ENCODE measurements around the gene GNG2.

GNG2 gene

DNA sequence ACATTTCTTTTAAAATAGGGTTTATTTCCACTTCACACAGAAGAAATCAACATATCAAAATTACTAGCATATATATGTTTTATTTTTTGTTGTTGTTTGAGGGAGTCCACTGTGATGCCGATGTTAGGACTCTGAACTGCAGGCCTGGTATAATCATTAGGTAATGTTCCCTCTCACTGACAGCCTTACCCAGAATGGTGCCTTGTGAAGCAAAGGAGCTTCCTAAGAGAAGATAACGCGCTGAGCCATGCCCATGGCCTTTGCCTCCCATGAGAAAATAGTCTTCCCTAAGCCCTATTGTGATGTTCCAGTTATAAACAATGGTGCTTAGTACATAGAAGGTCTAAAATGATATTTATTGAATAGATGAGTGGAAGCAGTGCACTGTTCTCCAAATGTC is 12.0 kb downstream of the GNG2 start:
- no peak overlapping the region for H3K4me2 ChIP-seq (ENCODE audit: insufficient read depth, low read length)
- H3K4me3 ChIP-seq (ENCODE audit: low read depth in 1 of 2, low read length in 2 of 2): no peak overlapping the region
- no peak overlapping the region for H2AFZ ChIP-seq (ENCODE audit: low read depth, low read length)
- no peaks in the 10 kb centered on the region for H3K9me3 ChIP-seq (ENCODE audit: insufficient read depth, low read length, severe bottlenecking)
- no peaks in the 10 kb centered on the region for H3K27me3 ChIP-seq (ENCODE audit: insufficient read depth, low read length, poor library complexity)
- no peak for TF ChIP-seq EZH2 (IDR thresholded peaks at IDR 0.05; ENCODE audit: borderline replicate concordance, low read depth, low read length, severe bottlenecking)
- TF ChIP-seq, protein P1, sequence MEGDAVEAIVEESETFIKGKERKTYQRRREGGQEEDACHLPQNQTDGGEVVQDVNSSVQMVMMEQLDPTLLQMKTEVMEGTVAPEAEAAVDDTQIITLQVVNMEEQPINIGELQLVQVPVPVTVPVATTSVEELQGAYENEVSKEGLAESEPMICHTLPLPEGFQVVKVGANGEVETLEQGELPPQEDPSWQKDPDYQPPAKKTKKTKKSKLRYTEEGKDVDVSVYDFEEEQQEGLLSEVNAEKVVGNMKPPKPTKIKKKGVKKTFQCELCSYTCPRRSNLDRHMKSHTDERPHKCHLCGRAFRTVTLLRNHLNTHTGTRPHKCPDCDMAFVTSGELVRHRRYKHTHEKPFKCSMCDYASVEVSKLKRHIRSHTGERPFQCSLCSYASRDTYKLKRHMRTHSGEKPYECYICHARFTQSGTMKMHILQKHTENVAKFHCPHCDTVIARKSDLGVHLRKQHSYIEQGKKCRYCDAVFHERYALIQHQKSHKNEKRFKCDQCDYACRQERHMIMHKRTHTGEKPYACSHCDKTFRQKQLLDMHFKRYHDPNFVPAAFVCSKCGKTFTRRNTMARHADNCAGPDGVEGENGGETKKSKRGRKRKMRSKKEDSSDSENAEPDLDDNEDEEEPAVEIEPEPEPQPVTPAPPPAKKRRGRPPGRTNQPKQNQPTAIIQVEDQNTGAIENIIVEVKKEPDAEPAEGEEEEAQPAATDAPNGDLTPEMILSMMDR (IDR thresholded peaks at IDR 0.05; ENCODE audit: borderline replicate concordance, extremely low read depth, low read length, poor library complexity, severe bottlenecking): no peak
- peaks cover 43% of the 10 kb centered on the region for H3K4me1 ChIP-seq (ENCODE audit: insufficient read depth, low read length)
- peaks cover 17% of the 10 kb centered on the region for H3K36me3 ChIP-seq (ENCODE audit: insufficient read depth, low read length)
- H3K9ac ChIP-seq (ENCODE audit: low read depth, low read length): no peak overlapping the region
- H4K20me1 ChIP-seq (ENCODE audit: insufficient read depth, low read length): peaks cover 72% of the 10 kb centered on the region
- no peak for ATAC-seq (ENCODE audit: insufficient read depth, low read depth)
- H3K79me2 ChIP-seq (ENCODE audit: insufficient read depth, low read length): peaks cover 98% of the 10 kb centered on the region
- no peak for DNase-seq
- no peak overlapping the region for H3K27ac ChIP-seq (ENCODE audit: low read length)

DNA sequence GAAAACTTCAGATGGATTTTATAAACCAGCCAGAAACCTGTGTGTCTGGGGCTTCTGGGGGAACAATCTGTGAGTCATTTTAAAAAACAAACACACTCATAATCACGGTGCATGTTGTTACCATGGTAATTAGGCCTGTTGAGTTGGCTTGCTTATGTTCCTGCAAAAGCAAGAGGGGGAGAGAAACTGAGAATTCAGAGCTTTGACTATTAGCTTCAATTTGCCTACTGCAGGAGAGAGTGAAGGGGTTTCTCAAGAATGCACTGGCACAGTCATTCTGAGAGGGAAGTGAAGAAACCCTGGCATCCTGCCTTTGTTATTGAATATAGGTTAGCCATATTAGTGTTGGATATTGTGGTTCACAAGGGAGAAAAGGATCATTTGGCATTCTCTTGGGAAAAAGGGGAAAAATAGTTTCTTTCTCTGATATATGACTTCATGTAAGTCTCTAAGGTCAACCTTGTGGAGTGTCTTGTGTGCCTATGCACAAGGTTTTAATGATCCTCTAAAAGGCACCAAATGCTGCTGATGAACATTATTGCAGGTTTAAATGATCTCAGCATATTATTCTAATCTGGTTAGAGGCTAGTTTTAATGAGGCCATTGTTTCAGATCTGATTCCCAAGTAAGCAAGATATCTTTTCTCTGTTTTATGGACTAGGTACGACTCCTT is 12.9 kb downstream of the GNG2 start:
- Histone ChIP-seq H3K4me2 (ENCODE audit: insufficient read depth, low read length) (no peak overlapping the region), H3K4me3 (ENCODE audit: low read depth in 1 of 2, low read length in 2 of 2) (no peak overlapping the region), H3K4me1 (ENCODE audit: insufficient read depth, low read length) (peaks cover 34% of the 10 kb centered on the region), H3K27ac (ENCODE audit: low read length) (0 out of 2 replicates have a peak overlapping the region, but pooled peaks have one; percentile 2), H3K27me3 (ENCODE audit: insufficient read depth, low read length, poor library complexity) (no peaks in the 10 kb centered on the region), H3K9ac (ENCODE audit: low read depth, low read length) (no peak overlapping the region), H3K36me3 (ENCODE audit: insufficient read depth, low read length) (peaks cover 25% of the 10 kb centered on the region), H2AFZ (ENCODE audit: low read depth, low read length) (no peak overlapping the region), H3K79me2 (ENCODE audit: insufficient read depth, low read length) (peaks cover 98% of the 10 kb centered on the region), H3K9me3 (ENCODE audit: insufficient read depth, low read length, severe bottlenecking) (no peaks in the 10 kb centered on the region), H4K20me1 (ENCODE audit: insufficient read depth, low read length) (peaks cover 62% of the 10 kb centered on the region)
- ATAC-seq (ENCODE audit: insufficient read depth, low read depth) (peak; percentile 34; the same call in 1 of the 3 replicates), DNase-seq (no peak)
- TF ChIP-seq EZH2 (IDR thresholded peaks at IDR 0.05; ENCODE audit: borderline replicate concordance, low read depth, low read length, severe bottlenecking): no peak
- TF ChIP-seq, protein P1 (IDR thresholded peaks at IDR 0.05; ENCODE audit: borderline replicate concordance, extremely low read depth, low read length, poor library complexity, severe bottlenecking): no peak

DNA sequence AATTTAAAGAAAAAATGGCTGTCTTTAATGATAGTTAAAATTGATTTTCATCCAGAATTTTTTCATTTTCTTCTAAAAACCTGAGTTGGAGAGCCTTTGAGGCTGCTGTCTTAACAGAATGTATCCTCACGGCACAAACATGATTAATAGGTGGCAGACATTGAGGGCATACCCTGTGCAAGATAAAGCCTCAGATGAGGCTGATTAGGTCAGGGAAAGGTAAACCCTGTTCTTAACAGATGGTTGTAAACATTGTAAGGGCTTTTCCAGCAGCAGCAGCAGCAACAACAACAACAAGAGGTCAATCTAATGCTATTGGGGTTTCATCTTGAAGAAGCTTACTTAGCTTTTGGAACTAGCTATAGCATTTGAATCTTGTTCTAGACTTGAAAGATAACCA is 17.4 kb downstream of the GNG2 start:
- H3K4me3 ChIP-seq (ENCODE audit: low read depth in 1 of 2, low read length in 2 of 2): no peak overlapping the region
- peaks cover 35% of the 10 kb centered on the region; the same call in 1 of the 2 replicates for H3K36me3 ChIP-seq (ENCODE audit: insufficient read depth, low read length)
- ATAC-seq (ENCODE audit: insufficient read depth, low read depth) (no peak), DNase-seq (no peak)
- H3K27ac ChIP-seq (ENCODE audit: low read length): no peak overlapping the region
- H3K4me2 ChIP-seq (ENCODE audit: insufficient read depth, low read length): no peak overlapping the region
- H3K27me3 ChIP-seq (ENCODE audit: insufficient read depth, low read length, poor library complexity): no peaks in the 10 kb centered on the region
- H4K20me1 ChIP-seq (ENCODE audit: insufficient read depth, low read length): peaks cover 35% of the 10 kb centered on the region; the same call in 1 of the 2 replicates
- H3K4me1 ChIP-seq (ENCODE audit: insufficient read depth, low read length): peaks cover 9% of the 10 kb centered on the region
- no peak overlapping the region for H3K9ac ChIP-seq (ENCODE audit: low read depth, low read length)
- peaks cover 94% of the 10 kb centered on the region for H3K79me2 ChIP-seq (ENCODE audit: insufficient read depth, low read length)
- H2AFZ ChIP-seq (ENCODE audit: low read depth, low read length): no peak overlapping the region
- no peaks in the 10 kb centered on the region for H3K9me3 ChIP-seq (ENCODE audit: insufficient read depth, low read length, severe bottlenecking)
- TF ChIP-seq EZH2 (IDR thresholded peaks at IDR 0.05; ENCODE audit: borderline replicate concordance, low read depth, low read length, severe bottlenecking): no peak
- TF ChIP-seq, protein P1 (IDR thresholded peaks at IDR 0.05; ENCODE audit: borderline replicate concordance, extremely low read depth, low read length, poor library complexity, severe bottlenecking): no peak
